ENCODE measurements around the gene DVL2.
A peak's percentile ranks its signal among the peaks of the same experiment; 100 is the strongest.

DVL2 gene

DNA sequence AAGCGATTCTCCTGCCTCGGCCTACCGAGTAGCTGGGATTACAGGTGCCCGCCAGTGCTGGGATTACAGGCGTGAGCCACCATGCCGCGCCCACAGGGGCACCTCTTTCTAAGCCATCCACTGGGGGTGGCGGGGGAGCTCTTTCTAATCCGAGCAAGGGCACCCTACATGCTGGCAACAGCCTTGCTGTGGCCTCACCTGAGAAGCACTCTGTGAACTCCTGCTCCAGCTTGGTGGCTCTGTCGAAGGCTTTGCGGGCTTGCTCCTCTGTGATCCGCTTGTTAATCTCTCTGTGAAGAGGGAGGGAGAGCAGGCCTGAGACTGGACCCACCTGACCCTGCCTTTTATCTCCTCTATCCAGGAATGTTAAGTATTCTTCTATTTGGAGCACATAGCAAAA, 43.2 kb downstream of the DVL2 start:
- no peak for TF ChIP-seq SIN3A (IDR thresholded peaks at IDR 0.05; ENCODE audit: borderline replicate concordance, insufficient read depth, low read length)
- TF ChIP-seq, protein P1, sequence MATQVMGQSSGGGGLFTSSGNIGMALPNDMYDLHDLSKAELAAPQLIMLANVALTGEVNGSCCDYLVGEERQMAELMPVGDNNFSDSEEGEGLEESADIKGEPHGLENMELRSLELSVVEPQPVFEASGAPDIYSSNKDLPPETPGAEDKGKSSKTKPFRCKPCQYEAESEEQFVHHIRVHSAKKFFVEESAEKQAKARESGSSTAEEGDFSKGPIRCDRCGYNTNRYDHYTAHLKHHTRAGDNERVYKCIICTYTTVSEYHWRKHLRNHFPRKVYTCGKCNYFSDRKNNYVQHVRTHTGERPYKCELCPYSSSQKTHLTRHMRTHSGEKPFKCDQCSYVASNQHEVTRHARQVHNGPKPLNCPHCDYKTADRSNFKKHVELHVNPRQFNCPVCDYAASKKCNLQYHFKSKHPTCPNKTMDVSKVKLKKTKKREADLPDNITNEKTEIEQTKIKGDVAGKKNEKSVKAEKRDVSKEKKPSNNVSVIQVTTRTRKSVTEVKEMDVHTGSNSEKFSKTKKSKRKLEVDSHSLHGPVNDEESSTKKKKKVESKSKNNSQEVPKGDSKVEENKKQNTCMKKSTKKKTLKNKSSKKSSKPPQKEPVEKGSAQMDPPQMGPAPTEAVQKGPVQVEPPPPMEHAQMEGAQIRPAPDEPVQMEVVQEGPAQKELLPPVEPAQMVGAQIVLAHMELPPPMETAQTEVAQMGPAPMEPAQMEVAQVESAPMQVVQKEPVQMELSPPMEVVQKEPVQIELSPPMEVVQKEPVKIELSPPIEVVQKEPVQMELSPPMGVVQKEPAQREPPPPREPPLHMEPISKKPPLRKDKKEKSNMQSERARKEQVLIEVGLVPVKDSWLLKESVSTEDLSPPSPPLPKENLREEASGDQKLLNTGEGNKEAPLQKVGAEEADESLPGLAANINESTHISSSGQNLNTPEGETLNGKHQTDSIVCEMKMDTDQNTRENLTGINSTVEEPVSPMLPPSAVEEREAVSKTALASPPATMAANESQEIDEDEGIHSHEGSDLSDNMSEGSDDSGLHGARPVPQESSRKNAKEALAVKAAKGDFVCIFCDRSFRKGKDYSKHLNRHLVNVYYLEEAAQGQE (IDR thresholded peaks at IDR 0.05; ENCODE audit: insufficient read depth in 1 of 2, low read depth in 2 of 2, low read length in 2 of 2) = no peak
- no peak for TF ChIP-seq POLR2AphosphoS5 (IDR thresholded peaks at IDR 0.05; ENCODE audit: low read depth, low read length)
- TF ChIP-seq FOXP2 (optimal IDR thresholded peaks at IDR 0.05; ENCODE audit: borderline replicate concordance, extremely low read depth, extremely low read length, insufficient read depth) = no peak
- TF ChIP-seq TAF1 (IDR thresholded peaks at IDR 0.05; ENCODE audit: borderline replicate concordance, insufficient read depth, low read length) = no peak

DNA sequence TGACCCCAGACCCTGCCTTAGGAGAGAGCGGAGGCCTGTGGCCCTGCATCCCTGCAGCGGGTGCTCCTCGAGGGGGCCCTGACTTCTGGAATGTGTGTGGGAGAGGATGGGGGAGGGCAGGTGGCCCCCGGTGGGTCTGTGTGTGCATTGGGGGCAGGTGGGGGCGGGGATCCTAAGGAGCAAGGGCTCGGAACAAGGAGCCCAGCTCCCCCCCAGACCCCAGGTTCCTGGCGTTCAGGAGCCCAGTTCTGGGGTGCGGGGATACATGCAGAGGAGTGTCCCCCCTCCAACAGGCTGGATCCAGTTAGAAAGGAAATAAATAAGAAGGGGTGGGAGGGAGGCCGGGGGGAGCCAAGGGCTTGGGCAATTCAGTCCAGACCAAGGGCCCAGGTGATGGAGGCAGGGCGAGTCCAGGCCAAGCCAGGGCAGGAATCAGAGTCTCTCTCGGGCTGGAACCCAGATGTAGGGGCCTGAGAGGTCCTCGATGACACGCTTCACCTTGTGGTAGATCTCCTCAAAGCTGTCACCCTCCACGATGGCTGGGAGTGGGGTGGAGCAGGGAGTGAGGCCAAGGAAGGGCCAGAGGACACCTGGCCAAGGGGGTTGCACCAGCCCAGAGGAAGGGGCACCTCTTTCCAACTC, 43.9 kb downstream of the DVL2 start:
- no peak for TF ChIP-seq POLR2AphosphoS5 (IDR thresholded peaks at IDR 0.05; ENCODE audit: low read depth, low read length)
- no peak for TF ChIP-seq TAF1 (IDR thresholded peaks at IDR 0.05; ENCODE audit: borderline replicate concordance, insufficient read depth, low read length)
- TF ChIP-seq FOXP2 (optimal IDR thresholded peaks at IDR 0.05; ENCODE audit: borderline replicate concordance, extremely low read depth, extremely low read length, insufficient read depth) = no peak
- TF ChIP-seq SIN3A (IDR thresholded peaks at IDR 0.05; ENCODE audit: borderline replicate concordance, insufficient read depth, low read length) = no peak
- TF ChIP-seq, protein P1 (IDR thresholded peaks at IDR 0.05; ENCODE audit: insufficient read depth in 1 of 2, low read depth in 2 of 2, low read length in 2 of 2) = no peak

DNA sequence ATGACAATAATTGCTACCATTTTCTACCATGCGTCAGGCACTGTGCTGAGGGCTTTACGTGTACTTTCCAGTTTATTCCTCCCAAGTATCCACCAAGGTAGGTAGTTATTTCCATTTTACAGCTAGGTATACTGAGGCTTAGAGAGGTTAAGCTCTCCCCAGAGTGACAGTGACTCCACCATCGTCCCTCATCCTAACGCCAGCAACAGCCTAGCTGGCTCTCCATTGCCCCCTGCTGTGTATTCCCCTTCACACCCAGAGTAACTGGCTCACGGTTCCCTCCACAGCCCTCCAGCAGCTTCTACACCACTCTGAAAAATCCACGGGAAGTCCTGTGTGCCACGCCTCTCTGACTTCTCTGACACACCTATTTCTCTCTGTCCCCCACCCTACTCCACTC, 48.1 kb downstream of the DVL2 start:
- TF ChIP-seq POLR2AphosphoS5 (IDR thresholded peaks at IDR 0.05; ENCODE audit: low read depth, low read length) = 0 out of 2 replicates have a peak, but pooled peaks have one; percentile 11
- TF ChIP-seq, protein P1 (IDR thresholded peaks at IDR 0.05; ENCODE audit: insufficient read depth in 1 of 2, low read depth in 2 of 2, low read length in 2 of 2) = no peak

DNA sequence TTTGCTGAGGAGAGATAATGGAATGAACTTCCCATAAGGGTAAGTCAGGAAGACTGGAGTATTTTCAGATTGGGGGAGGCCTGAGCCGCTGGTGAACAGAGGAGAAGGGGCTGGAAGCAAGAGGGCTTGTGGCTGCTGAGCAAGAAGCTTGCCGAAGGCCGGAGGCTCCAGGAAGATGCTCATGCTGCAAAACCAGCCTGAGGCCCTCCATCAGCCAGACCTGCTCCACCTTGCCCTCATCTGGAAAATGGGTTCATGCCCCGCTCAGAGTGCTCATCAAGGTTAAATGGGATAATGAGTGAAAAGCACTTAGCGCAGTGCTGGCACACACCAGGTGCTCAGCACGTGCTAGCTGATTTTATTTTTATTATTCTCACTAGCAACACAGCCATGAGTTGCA, 49.7 kb downstream of the DVL2 start:
- TF ChIP-seq SIN3A (IDR thresholded peaks at IDR 0.05; ENCODE audit: borderline replicate concordance, insufficient read depth, low read length) = no peak
- no peak for TF ChIP-seq FOXP2 (optimal IDR thresholded peaks at IDR 0.05; ENCODE audit: borderline replicate concordance, extremely low read depth, extremely low read length, insufficient read depth)
- no peak for TF ChIP-seq TAF1 (IDR thresholded peaks at IDR 0.05; ENCODE audit: borderline replicate concordance, insufficient read depth, low read length)
- TF ChIP-seq, protein P1 (IDR thresholded peaks at IDR 0.05; ENCODE audit: insufficient read depth in 1 of 2, low read depth in 2 of 2, low read length in 2 of 2) = no peak
- TF ChIP-seq POLR2AphosphoS5 (IDR thresholded peaks at IDR 0.05; ENCODE audit: low read depth, low read length) = no peak

DNA sequence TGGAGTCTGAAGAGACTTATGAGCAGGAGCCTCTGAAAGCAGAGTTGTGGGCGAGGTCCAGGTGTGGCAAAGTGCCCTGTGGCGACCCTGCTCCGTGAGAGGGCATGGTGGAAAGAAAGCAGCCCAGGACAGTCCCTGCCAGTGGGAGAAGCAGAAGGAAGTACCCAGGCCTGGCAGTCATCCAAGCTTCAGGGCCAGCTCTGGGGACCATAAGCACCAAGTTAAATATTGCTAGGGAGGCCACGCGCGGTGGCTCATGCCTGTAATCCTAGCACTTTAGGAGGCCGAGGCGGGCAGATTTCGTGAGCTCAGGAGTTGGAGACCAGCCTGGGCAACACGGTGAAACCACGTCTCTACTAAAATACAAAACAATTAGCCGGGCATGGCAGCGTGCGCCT, 50.2 kb downstream of the DVL2 start:
- TF ChIP-seq SIN3A (IDR thresholded peaks at IDR 0.05; ENCODE audit: borderline replicate concordance, insufficient read depth, low read length) (no peak), FOXP2 (optimal IDR thresholded peaks at IDR 0.05; ENCODE audit: borderline replicate concordance, extremely low read depth, extremely low read length, insufficient read depth) (no peak), POLR2AphosphoS5 (IDR thresholded peaks at IDR 0.05; ENCODE audit: low read depth, low read length) (no peak), TAF1 (IDR thresholded peaks at IDR 0.05; ENCODE audit: borderline replicate concordance, insufficient read depth, low read length) (no peak)
- TF ChIP-seq, protein P1 (IDR thresholded peaks at IDR 0.05; ENCODE audit: insufficient read depth in 1 of 2, low read depth in 2 of 2, low read length in 2 of 2) = no peak

All from PFSK-1 (cell line).